Colonic mucosa (tissue), 4 donors: ENCODE results near the gene SMAD3. TPM values are rescaled to one million over a fixed set of nuclear protein-coding genes. Genes with fewer than 3 reads are reported as not detected.

ENCODE experiments used
- DNase-seq: peaks from one replicate; pipeline ENCODE4 v3.0.0-alpha.2; 2020
- H3K27ac ChIP-seq: fragments of 200-600 bp; one replicate; pipeline ENCODE4 v1.8.0; 2021
- H3K27me3 ChIP-seq: fragments of 200-600 bp; one replicate; pipeline ENCODE4 v1.8.0; 2021
- H3K36me3 ChIP-seq: fragments of 200-600 bp; one replicate; pipeline ENCODE4 v1.8.0; 2021
- H3K4me1 ChIP-seq: fragments of 200-600 bp; one replicate; pipeline ENCODE4 v1.8.0; 2021; ENCODE audit warnings: mild to moderate bottlenecking
- H3K4me3 ChIP-seq: fragments of 200-600 bp; one replicate; pipeline ENCODE4 v1.8.0; 2021
- H3K9ac ChIP-seq, 2 donors: one replicate each; pipeline ENCODE4 v1.7.0; 2013; ENCODE audit warnings: control low read depth in 2 of 2, low read depth in 2 of 2, low read length in 2 of 2
- H3K9me3 ChIP-seq: fragments of 200-600 bp; one replicate; pipeline ENCODE4 v1.8.0; 2021
- CTCF ChIP-seq: fragments of 200-600 bp; IDR thresholded peaks from one replicate; pipeline ENCODE4 v1.8.0; 2022; ENCODE audit warnings: antibody characterized with exemption, mild to moderate bottlenecking
- intact Hi-C: fragments of 100-400 bp; cut with DNase I; formaldehyde crosslinking; loops from one replicate; pipeline ENCODE4 v1.14.1; 2022
- total RNA-seq, 2 donors: library from RNA; stranded (reverse); fragmentation: NEBNext Ultra II Directional in 1 of 2; extraction: Animal tissue kit (Norgen Biotek cat#: 25700) in 1 of 2; gene quantifications; one replicate each; pipeline ENCODE4 v1.2.1, GENCODE V29; 2021
- donor health status: healthy.
- donor health status: DM: no; HTN: no; CAD: no.
- donor health status: DM: no; HTN: no; CAD: no.

SMAD3 gene
- total RNA-seq, 2 donors from 2014 or later, result 38.6 to 62.1 TPM

- Histone ChIP-seq H3K27me3 (no peaks in the 10 kb centered on the region), H3K9ac (peak overlapping the region in 1 of 2 donors; percentile 29), H3K9me3 (no peaks in the 10 kb centered on the region), H3K4me1 (peaks cover 8% of the 10 kb centered on the region), H3K27ac (peak overlapping the region; percentile 58), H3K4me3 (no peak overlapping the region), H3K36me3 (no peaks in the 10 kb centered on the region)
- intact Hi-C loops, result no loop called here
- no peak for TF ChIP-seq CTCF
- DNase-seq, result peak; percentile 55
These were observed 61.3 kb downstream of the SMAD3 start for GRCh38 chr15:67126551-67127330.

- Histone ChIP-seq H3K9me3 (no peaks in the 10 kb centered on the region), H3K4me3 (no peak overlapping the region), H3K4me1 (peaks cover 8% of the 10 kb centered on the region), H3K27me3 (no peaks in the 10 kb centered on the region), H3K36me3 (no peaks in the 10 kb centered on the region), H3K27ac (peak overlapping the region; percentile 58), H3K9ac (peak overlapping the region in 1 of 2 donors; percentile 6)
- intact Hi-C loops, result no loop called here
- peak; percentile 69 for DNase-seq
- no peak for TF ChIP-seq CTCF
These were observed 61.9 kb downstream of the SMAD3 start for GRCh38 chr15:67127331-67127664.

- no peak for DNase-seq
- Histone ChIP-seq H3K27me3 (no peaks in the 10 kb centered on the region), H3K4me3 (no peak overlapping the region), H3K27ac (peak overlapping the region; percentile 58), H3K9ac (peak overlapping the region in 1 of 2 donors; percentile 6), H3K9me3 (no peaks in the 10 kb centered on the region), H3K4me1 (peaks cover 8% of the 10 kb centered on the region), H3K36me3 (no peaks in the 10 kb centered on the region)
- intact Hi-C loops, result no loop called here
- TF ChIP-seq CTCF, result no peak
These were observed 62.6 kb downstream of the SMAD3 start for GRCh38 chr15:67127965-67128364.

GRCh38 chr15:67130166-67130565, 64.8 kb downstream of the SMAD3 start:
- Histone ChIP-seq H3K9ac (no peak overlapping the region), H3K9me3 (no peaks in the 10 kb centered on the region), H3K27ac (no peak overlapping the region), H3K27me3 (no peaks in the 10 kb centered on the region), H3K4me3 (no peak overlapping the region), H3K4me1 (peaks cover 25% of the 10 kb centered on the region), H3K36me3 (no peaks in the 10 kb centered on the region)
- intact Hi-C loops, result no loop called here
- DNase-seq, result no peak
- no peak for TF ChIP-seq CTCF

GRCh38 chr15:67130673-67131601, 65.5 kb downstream of the SMAD3 start:
- no peak for TF ChIP-seq CTCF
- Histone ChIP-seq H3K4me1 (peaks cover 28% of the 10 kb centered on the region), H3K4me3 (no peak overlapping the region), H3K27ac (no peak overlapping the region), H3K27me3 (no peaks in the 10 kb centered on the region), H3K9me3 (no peaks in the 10 kb centered on the region), H3K36me3 (no peaks in the 10 kb centered on the region), H3K9ac (no peak overlapping the region)
- no peak for DNase-seq
- intact Hi-C loops, result no loop called here
